B cell (primary cell): ENCODE data around the gene ZFPL1. TPM values are rescaled to one million over a fixed set of nuclear protein-coding genes. Genes with fewer than 3 reads are reported as not detected.

Experiments
- ATAC-seq: fragments of 200-7000 bp; cut with Tn5 transposase; one replicate; pipeline ENCODE4 v1.10.0; 2021; ENCODE audit warnings: low read depth, mild to moderate bottlenecking, moderate number of reproducible peaks, moderate library complexity
- CTCF ChIA-PET: fragments of 350-600 bp; sonication (Branson Sonifier 250); formaldehyde crosslinking; loops from one replicate; lab custom pipeline; 2021; ENCODE audit warnings: antibody characterized with exemption, inconsistent platforms; lab: Charles Lee
- POLR2A ChIA-PET: fragments of 350-600 bp; sonication (Branson Sonifier 250); formaldehyde crosslinking; loops from one replicate; lab custom pipeline; 2021; ENCODE audit warnings: antibody characterized with exemption; lab: Charles Lee
- DNase-seq: peaks from one replicate; pipeline ENCODE4 v3.0.0; 2013
- H2AFZ ChIP-seq: 2 replicates; pipeline ENCODE4 v1.6.1; 2012; ENCODE audit warnings: mild to moderate bottlenecking, low read depth, low read length; ENCODE audit not compliant: insufficient read depth, poor library complexity, severe bottlenecking
- H3K27ac ChIP-seq, 2 donors: 1 replicate in 1 of 2; 2 replicates in 1 of 2; pipeline ENCODE4 v1.5.1; 2012 to 2013; ENCODE audit warnings: low read length in 2 of 2, mild to moderate bottlenecking in 2 of 2, moderate library complexity in 1 of 2
- H3K27me3 ChIP-seq, 4 experiments: fragments of 200-600 bp in 1 of 4; sonication (generic) in 1 of 4; replicated peaks in 1 of 4; 1 replicate in 2 of 4; 2 replicates in 2 of 4; pipeline versions ENCODE4 v1.6.1 to v1.7.0; 2013 to 2016; ENCODE audit warnings: low read length in 3 of 4, mild to moderate bottlenecking in 2 of 4, mixed read lengths in 1 of 4, moderate library complexity in 1 of 4; ENCODE audit not compliant: insufficient read depth in 4 of 4, control insufficient read depth in 3 of 4; ENCODE audit errors: control extremely low read depth in 1 of 4
- H3K36me3 ChIP-seq, 2 experiments: replicated peaks in 1 of 2; 1 replicate in 1 of 2; 2 replicates in 1 of 2; pipeline versions ENCODE4 v1.6.1 to v1.7.1; 2013; ENCODE audit warnings: low read length in 1 of 2; ENCODE audit not compliant: insufficient read depth in 2 of 2, control insufficient read depth in 1 of 2; ENCODE audit errors: control extremely low read depth in 1 of 2, extremely low read depth in 1 of 2
- H3K4me1 ChIP-seq, 2 donors: fragments of 200-600 bp in 1 of 2; sonication (generic) in 1 of 2; 1 replicate in 1 of 2; 2 replicates in 1 of 2; pipeline versions ENCODE4 v1.5.1 to v1.6.1; 2013 to 2017; ENCODE audit warnings: low read length in 2 of 2; ENCODE audit not compliant: control insufficient read depth in 2 of 2, insufficient read depth in 2 of 2
- H3K4me2 ChIP-seq: replicated peaks from 2 replicates; pipeline ENCODE3; 2012; ENCODE audit warnings: mild to moderate bottlenecking, low read depth, low read length; ENCODE audit not compliant: poor library complexity, severe bottlenecking
- H3K4me3 ChIP-seq, 5 experiments: fragments of 200-600 bp in 1 of 5; sonication (generic) in 1 of 5; 1 replicate in 3 of 5; 2 replicates in 2 of 5; pipeline versions ENCODE4 v1.5.1 to v1.7.0; 2011 to 2016; ENCODE audit warnings: low read length in 4 of 5, mild to moderate bottlenecking in 4 of 5, low read depth in 2 of 5, control low read depth in 1 of 5, moderate library complexity in 1 of 5; ENCODE audit not compliant: insufficient read depth in 1 of 5; ENCODE audit errors: control extremely low read depth in 1 of 5, extremely low read depth in 1 of 5
- H3K79me2 ChIP-seq: fragments of 200-600 bp; sonication (generic); one replicate; pipeline ENCODE4 v1.6.0; 2016; ENCODE audit warnings: low read length; ENCODE audit not compliant: control insufficient read depth, insufficient read depth
- H3K9ac ChIP-seq: fragments of 200-600 bp; sonication (generic); 2 replicates; pipeline ENCODE4 v1.6.1; 2017; ENCODE audit warnings: mild to moderate bottlenecking, low read length, moderate library complexity
- H3K9me3 ChIP-seq, 3 donors: one replicate each; pipeline versions ENCODE4 v1.6.1 to v1.7.1; 2013; ENCODE audit warnings: low read length in 2 of 3; ENCODE audit not compliant: control insufficient read depth in 2 of 3, insufficient read depth in 1 of 3; ENCODE audit errors: control extremely low read depth in 1 of 3
- H4K20me1 ChIP-seq: 2 replicates; pipeline ENCODE4 v1.6.0; 2012; ENCODE audit warnings: mild to moderate bottlenecking, low read length; ENCODE audit not compliant: insufficient read depth, control insufficient read depth, poor library complexity, severe bottlenecking
- H3K27ac Mint-ChIP-seq: one replicate; pipeline ENCODE4 v1.8.0; 2021; ENCODE audit warnings: mixed read lengths
- H3K27me3 Mint-ChIP-seq: one replicate; pipeline ENCODE4 v1.8.0; 2021; ENCODE audit warnings: mixed read lengths
- H3K4me1 Mint-ChIP-seq: one replicate; pipeline ENCODE4 v1.8.0; 2021; ENCODE audit warnings: mixed read lengths
- H3K4me3 Mint-ChIP-seq: one replicate; pipeline ENCODE4 v1.8.0; 2021; ENCODE audit warnings: mixed read lengths
- H3K9me3 Mint-ChIP-seq: one replicate; pipeline ENCODE4 v1.8.0; 2022; ENCODE audit warnings: mixed read lengths; ENCODE audit not compliant: insufficient read depth
- CTCF ChIP-seq: fragments of 200-600 bp; IDR thresholded peaks from one replicate; pipeline ENCODE4 v1.8.0; 2022; ENCODE audit warnings: antibody characterized with exemption, mild to moderate bottlenecking
- EZH2 ChIP-seq: IDR thresholded peaks from 2 replicates; pipeline ENCODE4 v1.6.1; 2012; ENCODE audit warnings: borderline replicate concordance, low read depth, mild to moderate bottlenecking, moderate library complexity, low read length; ENCODE audit not compliant: insufficient read depth, poor library complexity, severe bottlenecking
- WGBS: methylation state at CpG from one replicate; pipeline ENCODE4 v1.1.5; 2013; ENCODE audit warnings: missing lambda C conversion rate; ENCODE audit not compliant: insufficient coverage; 5-methylcytosine and 5-hydroxymethylcytosine counted together
- intact Hi-C: fragments of 100-400 bp; cut with micrococcal nuclease; formaldehyde crosslinking; loops from one replicate; pipeline ENCODE4 v1.10.0; 2022
- polyA plus RNA-seq: library from polyadenylated mRNA; depleted of rRNA; stranded (reverse); fragments of >200 nt; gene quantifications from 2 replicates; pipeline ENCODE4 v1.2.3, GENCODE V29; 2012
- total RNA-seq, 2 donors: library from RNA; stranded (reverse); fragments of 120-200 nt in 1 of 2; gene quantifications; 1 replicate in 1 of 2; 2 replicates in 1 of 2; pipeline versions ENCODE4 v1.2.3 to v1.2.4, GENCODE V29; 2013 to 2022

ZFPL1 gene
- total and polyA plus RNA-seq, 2 donors (not counting 1 experiment from before 2014, with no cell fraction given) = 57.3 to 79.2 TPM

GRCh38 chr11:65083134-65083833, 738 bp upstream of the ZFPL1 start:
- ChIA-PET CTCF (interaction anchor here (1.7 to 2.0 kb wide), 2 partner anchors 27 to 42 kb away, joined by 6 to 8 read pairs; partner anchors contain the start of gene SAC3D1), POLR2A (no interaction called here)
- Histone ChIP-seq H3K79me2 (peaks cover 31% of the 10 kb centered on the region), H3K36me3 (peaks cover 0 to 33% of the 10 kb centered on the region in 2 experiments), H3K9me3 (no peaks in the 10 kb centered on the region), H2AFZ (peak overlapping the region; percentile 98), H3K27me3 (no peaks in the 10 kb centered on the region), H4K20me1 (peaks cover 8% of the 10 kb centered on the region), H3K9ac (peak overlapping the region; percentile 86), H3K4me1 (peaks cover 12 to 26% of the 10 kb centered on the region in 2 donors), H3K27ac (peak overlapping the region; percentile 91 to 94), H3K4me2 (peak overlapping the region; percentile 88), H3K4me3 (peak overlapping the region; percentile 53 to 77 (median 75))
- Mint-ChIP-seq H3K4me3 (peak overlapping the region; percentile 98), H3K27me3 (no peaks in the 10 kb centered on the region), H3K27ac (peak overlapping the region; percentile 100), H3K9me3 (no peaks in the 10 kb centered on the region), H3K4me1 (peaks cover 30% of the 10 kb centered on the region)
- TF ChIP-seq CTCF (no peak), EZH2 (no peak)
- no peak for ATAC-seq
- no peak for DNase-seq
- WGBS = 9% methylated on average over 8 of the region's 13 CpGs
- intact Hi-C loops = no loop called here
